Measurements from ENCODE around the gene GPR84.
A peak's percentile ranks its signal among the peaks of the same experiment; 100 is the strongest.

GPR84 gene

GRCh38 chr12:54409267-54409666 lies 45.0 kb upstream of the GPR84 start:
- TF ChIP-seq CTCF (IDR thresholded peaks at IDR 0.05; ENCODE audit: insufficient read depth, low read length, poor library complexity, severe bottlenecking), result no peak
- Histone ChIP-seq H3K27me3 (replicated peaks; ENCODE audit: control insufficient read depth, insufficient read depth, low read length) (no peaks in the 10 kb centered on the region), H3K36me3 (ENCODE audit: control insufficient read depth, insufficient read depth, low read length) (no peaks in the 10 kb centered on the region), H3K4me3 (replicated peaks; ENCODE audit: low read depth, low read length) (no peak overlapping the region)
- DNase-seq (ENCODE audit: extremely low read depth, insufficient read length), result no peak

DNA sequence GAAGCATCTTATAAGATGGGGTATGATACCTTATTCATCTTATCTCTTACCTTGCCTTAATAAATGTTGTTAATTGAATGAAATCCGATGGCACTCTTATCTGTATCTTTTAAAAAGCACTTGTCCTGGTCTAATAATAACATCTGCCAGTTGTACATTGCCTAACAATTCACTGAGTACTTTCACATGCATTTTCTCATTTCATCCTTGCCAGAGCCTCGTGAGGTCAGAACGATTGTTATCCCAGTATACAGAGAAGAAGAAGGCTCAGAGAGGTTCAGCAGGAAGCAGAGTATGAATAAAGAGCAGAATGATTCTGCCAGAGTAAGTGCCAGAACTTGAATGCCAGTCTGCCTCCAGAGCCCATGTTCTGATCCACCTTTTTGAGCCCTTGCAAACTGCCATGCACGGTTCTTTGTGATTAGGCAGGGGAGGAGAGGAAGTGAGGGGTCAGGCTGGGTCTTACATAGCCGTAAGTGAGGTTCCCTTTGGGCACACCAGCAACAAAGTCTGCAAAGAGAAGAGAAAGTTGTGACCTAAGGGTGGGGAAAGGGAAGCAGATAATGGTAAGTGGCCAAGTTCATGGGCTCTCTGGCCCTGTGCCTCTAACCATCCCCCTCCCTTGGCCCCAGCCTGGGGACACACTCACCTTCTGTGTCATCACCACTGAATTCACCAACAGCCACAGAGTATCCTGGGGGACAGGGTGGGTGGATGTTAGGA lies 43.1 kb upstream of the GPR84 start:
- no peak for TF ChIP-seq CTCF (IDR thresholded peaks at IDR 0.05; ENCODE audit: insufficient read depth, low read length, poor library complexity, severe bottlenecking)
- DNase-seq (ENCODE audit: extremely low read depth, insufficient read length), result no peak
- Histone ChIP-seq H3K4me3 (replicated peaks; ENCODE audit: low read depth, low read length) (no peak overlapping the region), H3K36me3 (ENCODE audit: control insufficient read depth, insufficient read depth, low read length) (no peaks in the 10 kb centered on the region), H3K27me3 (replicated peaks; ENCODE audit: control insufficient read depth, insufficient read depth, low read length) (no peaks in the 10 kb centered on the region)

GRCh38 chr12:54405573-54405972 lies 41.3 kb upstream of the GPR84 start:
- TF ChIP-seq CTCF (IDR thresholded peaks at IDR 0.05; ENCODE audit: insufficient read depth, low read length, poor library complexity, severe bottlenecking), result no peak
- no peak for DNase-seq (ENCODE audit: extremely low read depth, insufficient read length)
- Histone ChIP-seq H3K27me3 (replicated peaks; ENCODE audit: control insufficient read depth, insufficient read depth, low read length) (no peaks in the 10 kb centered on the region), H3K36me3 (ENCODE audit: control insufficient read depth, insufficient read depth, low read length) (no peaks in the 10 kb centered on the region), H3K4me3 (replicated peaks; ENCODE audit: low read depth, low read length) (no peak overlapping the region)

- H3K27me3 ChIP-seq (replicated peaks; ENCODE audit: control insufficient read depth, insufficient read depth, low read length), result no peaks in the 10 kb centered on the region
- H3K36me3 ChIP-seq (ENCODE audit: control insufficient read depth, insufficient read depth, low read length), result no peaks in the 10 kb centered on the region
- DNase-seq (ENCODE audit: extremely low read depth, insufficient read length), result no peak
- no peak overlapping the region for H3K4me3 ChIP-seq (replicated peaks; ENCODE audit: low read depth, low read length)
- TF ChIP-seq CTCF (IDR thresholded peaks at IDR 0.05; ENCODE audit: insufficient read depth, low read length, poor library complexity, severe bottlenecking), result no peak
Observed at GRCh38 chr12:54405106-54405505, 40.8 kb upstream of the GPR84 start.

DNA sequence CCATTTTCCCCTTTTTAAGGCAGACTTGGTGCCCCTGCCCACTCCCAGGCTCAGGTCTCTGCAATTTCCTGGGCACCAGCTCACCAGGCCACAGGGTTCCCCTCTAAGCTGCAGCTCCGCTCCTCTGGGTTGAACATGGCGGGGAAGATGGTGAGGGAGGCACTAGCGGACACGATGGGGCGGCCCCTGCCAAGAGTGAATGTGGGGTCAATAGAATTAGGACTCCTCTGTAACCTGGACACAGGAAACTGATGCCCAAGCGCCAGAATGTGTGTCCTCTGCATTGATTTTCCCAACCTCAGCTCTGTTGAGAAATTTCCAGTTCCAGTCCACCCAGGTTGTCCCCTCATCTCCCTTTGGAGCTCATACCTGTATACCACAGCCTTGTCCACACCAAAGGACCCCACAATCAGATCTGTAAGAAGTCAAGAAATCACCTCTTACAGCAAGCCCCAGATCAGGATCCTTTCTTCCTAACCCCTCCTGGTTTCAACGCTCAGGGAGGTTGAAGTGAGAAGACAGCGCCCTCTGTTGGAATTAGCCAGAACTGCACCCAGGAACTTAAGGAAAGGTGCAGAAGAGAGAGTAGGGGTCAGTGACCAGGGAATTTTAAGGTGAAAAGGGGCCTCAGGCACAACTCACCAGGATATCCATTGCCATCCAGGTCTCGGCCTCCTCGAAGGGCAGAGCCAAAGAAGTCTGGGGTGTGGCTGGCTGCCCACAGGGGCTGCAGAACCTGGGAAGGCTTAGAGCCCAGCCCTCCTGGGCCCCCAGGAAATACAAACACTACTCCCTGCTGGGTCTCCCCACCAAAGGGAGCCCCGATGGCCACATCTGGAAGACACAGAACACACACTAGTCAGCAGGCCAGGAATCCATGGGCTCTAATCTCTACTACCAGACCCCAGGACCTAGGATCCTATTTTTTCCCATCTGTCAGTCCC lies 40.0 kb upstream of the GPR84 start:
- Histone ChIP-seq H3K27me3 (replicated peaks; ENCODE audit: control insufficient read depth, insufficient read depth, low read length) (no peaks in the 10 kb centered on the region), H3K36me3 (ENCODE audit: control insufficient read depth, insufficient read depth, low read length) (no peaks in the 10 kb centered on the region), H3K4me3 (replicated peaks; ENCODE audit: low read depth, low read length) (no peak overlapping the region)
- DNase-seq (ENCODE audit: extremely low read depth, insufficient read length), result no peak
- peak; percentile 94 for TF ChIP-seq CTCF (IDR thresholded peaks at IDR 0.05; ENCODE audit: insufficient read depth, low read length, poor library complexity, severe bottlenecking)

All from GM06990 (cell line).